H1 (cell line): ENCODE results near the gene NAT10. TPM values are rescaled to one million over a fixed set of nuclear protein-coding genes. Genes with fewer than 3 reads are reported as not detected.
A peak's percentile ranks its signal among the peaks of the same experiment; 100 is the strongest.

Source experiments
- CTCF ChIA-PET: fragments of 300-600 bp; sonication (Branson Sonifier 250); formaldehyde crosslinking; loops from one replicate; lab custom pipeline; 2021; ENCODE audit not compliant: partially characterized antibody; lab: Charles Lee
- POLR2A ChIA-PET: fragments of 300-600 bp; sonication (Branson Sonifier 250); formaldehyde crosslinking; loops from one replicate; lab custom pipeline; 2021; ENCODE audit warnings: inconsistent platforms; ENCODE audit not compliant: partially characterized antibody; lab: Charles Lee
- DNase-seq, 2 experiments: peaks; one replicate each; pipeline versions ENCODE4 v3.0.0 to v3.0.0-alpha.2; 2010 to 2022; ENCODE audit warnings: low spot score in 2 of 2, low read depth in 1 of 2, mixed read lengths in 1 of 2
- FAIRE-seq: peaks from 2 replicates; lab custom pipeline; 2011; peaks lifted over from hg19 to GRCh38; lab: Jason Lieb, UNC
- H2AFZ ChIP-seq: 2 replicates; pipeline ENCODE4 v1.8.1; 2012; ENCODE audit warnings: low read length, inconsistent platforms
- H2AK5ac ChIP-seq: 2 replicates; pipeline ENCODE4 v1.6.1; 2013; ENCODE audit warnings: low read depth, low read length
- H2BK120ac ChIP-seq: replicated peaks from 2 replicates; pipeline ENCODE3; 2013; ENCODE audit warnings: low read depth, low read length, inconsistent platforms
- H2BK12ac ChIP-seq: 2 replicates; pipeline ENCODE4 v1.6.1; 2013; ENCODE audit warnings: low read depth, low read length
- H2BK15ac ChIP-seq: 2 replicates; pipeline ENCODE4 v1.6.1; 2013; ENCODE audit warnings: low read length
- H2BK20ac ChIP-seq: 2 replicates; pipeline ENCODE4 v1.6.1; 2013; ENCODE audit warnings: low read length
- H2BK5ac ChIP-seq: 2 replicates; pipeline ENCODE4 v1.6.1; 2013; ENCODE audit warnings: low read depth, low read length
- H3K14ac ChIP-seq: 2 replicates; pipeline ENCODE4 v1.6.1; 2013; ENCODE audit warnings: inconsistent platforms; ENCODE audit not compliant: insufficient read length
- H3K18ac ChIP-seq: 2 replicates; pipeline ENCODE4 v1.6.1; 2013; ENCODE audit warnings: low read length; ENCODE audit errors: extremely low read depth
- H3K23ac ChIP-seq: 2 replicates; pipeline ENCODE4 v1.6.1; 2013; ENCODE audit warnings: inconsistent platforms; ENCODE audit not compliant: insufficient read length
- H3K23me2 ChIP-seq: 2 replicates; pipeline ENCODE4 v1.6.1; 2013; ENCODE audit warnings: low read depth, low read length
- H3K27ac ChIP-seq: 2 replicates; pipeline ENCODE4 v1.6.1; 2011; ENCODE audit warnings: low read depth, low read length, inconsistent platforms
- H3K27me3 ChIP-seq, 4 experiments: replicated peaks in 1 of 4; 1 replicate in 1 of 4; 2 replicates in 3 of 4; pipeline versions ENCODE4 v1.6.1 to v1.8.1; 2011 to 2013; ENCODE audit warnings: low read length in 3 of 4, mild to moderate bottlenecking in 3 of 4, inconsistent platforms in 2 of 4, mixed read lengths in 2 of 4, moderate library complexity in 1 of 4; ENCODE audit not compliant: control insufficient read depth in 3 of 4, insufficient read depth in 3 of 4; ENCODE audit errors: extremely low read depth in 1 of 4
- H3K36me3 ChIP-seq, 4 experiments: 2 replicates each; pipeline versions ENCODE4 v1.6.1 to v1.8.1; 2011 to 2013; ENCODE audit warnings: mild to moderate bottlenecking in 4 of 4, low read length in 3 of 4, moderate library complexity in 2 of 4, control low read depth in 1 of 4, inconsistent platforms in 1 of 4; ENCODE audit not compliant: insufficient read depth in 4 of 4, control insufficient read depth in 2 of 4
- H3K4ac ChIP-seq: replicated peaks from 2 replicates; pipeline ENCODE3; 2013; ENCODE audit warnings: low read length, low read depth, mixed read lengths, inconsistent platforms; ENCODE audit not compliant: insufficient read length
- H3K4me1 ChIP-seq, 4 experiments: replicated peaks in 1 of 4; 1 replicate in 1 of 4; 2 replicates in 3 of 4; pipeline versions ENCODE4 v1.6.1 to v1.8.1; 2011 to 2013; ENCODE audit warnings: low read length in 3 of 4, inconsistent platforms in 2 of 4, mixed read lengths in 1 of 4; ENCODE audit not compliant: insufficient read depth in 4 of 4, control insufficient read depth in 3 of 4
- H3K4me2 ChIP-seq, 2 experiments: 2 replicates each; pipeline versions ENCODE4 v1.6.1 to v1.8.1; 2011 to 2013; ENCODE audit warnings: low read depth in 2 of 2, low read length in 2 of 2, control low read depth in 1 of 2, inconsistent platforms in 1 of 2, mild to moderate bottlenecking in 1 of 2; ENCODE audit not compliant: insufficient read depth in 1 of 2
- H3K4me3 ChIP-seq, 4 experiments: fragments of 200-600, 300-600 bp in 1 of 4; sonication (generic), shearing (Covaris generic), sonication (Bioruptor Twin) in 1 of 4; 2 replicates each; pipeline versions ENCODE4 v1.5.1 to v1.8.1; 2011 to 2016; ENCODE audit warnings: low read length in 4 of 4, low read depth in 3 of 4, control low read depth in 2 of 4, inconsistent platforms in 2 of 4, mild to moderate bottlenecking in 2 of 4, mixed read lengths in 1 of 4, moderate library complexity in 1 of 4; ENCODE audit not compliant: insufficient read depth in 2 of 4; ENCODE audit errors: extremely low read depth in 1 of 4
- H3K56ac ChIP-seq: replicated peaks from 2 replicates; pipeline ENCODE3; 2013; ENCODE audit warnings: low read depth, mild to moderate bottlenecking, mixed read lengths, low read length, inconsistent platforms; ENCODE audit not compliant: insufficient read length
- H3K79me1 ChIP-seq: 2 replicates; pipeline ENCODE4 v1.6.1; 2013; ENCODE audit warnings: low read depth, low read length, control low read depth
- H3K79me2 ChIP-seq, 2 experiments: 2 replicates each; pipeline versions ENCODE4 v1.6.1 to v1.8.1; 2012 to 2013; ENCODE audit warnings: low read length in 2 of 2, mild to moderate bottlenecking in 2 of 2, inconsistent platforms in 1 of 2; ENCODE audit not compliant: insufficient read depth in 2 of 2, control insufficient read depth in 1 of 2
- H3K9ac ChIP-seq, 4 experiments: replicated peaks in 1 of 4; 1 replicate in 1 of 4; 2 replicates in 3 of 4; pipeline versions ENCODE4 v1.6.1 to v1.8.1; 2011 to 2013; ENCODE audit warnings: low read depth in 3 of 4, low read length in 3 of 4, control low read depth in 2 of 4, mild to moderate bottlenecking in 2 of 4, moderate library complexity in 2 of 4, inconsistent platforms in 1 of 4; ENCODE audit errors: extremely low read depth in 1 of 4
- H3K9me3 ChIP-seq, 2 experiments: 2 replicates each; pipeline versions ENCODE4 v1.6.1 to v1.8.1; 2012 to 2013; ENCODE audit warnings: mild to moderate bottlenecking in 2 of 2, moderate library complexity in 2 of 2, control low read depth in 1 of 2, inconsistent platforms in 1 of 2, low read depth in 1 of 2, low read length in 1 of 2, mixed read lengths in 1 of 2; ENCODE audit not compliant: insufficient read depth in 2 of 2
- H4K20me1 ChIP-seq, 2 experiments: replicated peaks in 1 of 2; 2 replicates each; pipeline versions ENCODE3 to v1.8.1; 2011 to 2013; ENCODE audit warnings: inconsistent platforms in 2 of 2, low read length in 2 of 2, mild to moderate bottlenecking in 1 of 2; ENCODE audit not compliant: insufficient read depth in 2 of 2, control insufficient read depth in 1 of 2
- H4K5ac ChIP-seq: 2 replicates; pipeline ENCODE4 v1.6.1; 2013; ENCODE audit warnings: low read length, low read depth, mixed read lengths, inconsistent platforms; ENCODE audit not compliant: insufficient read length
- H4K8ac ChIP-seq: 2 replicates; pipeline ENCODE4 v1.8.0; 2013; ENCODE audit warnings: mild to moderate bottlenecking, moderate library complexity, low read length, inconsistent platforms; ENCODE audit not compliant: insufficient read depth; ENCODE audit errors: extremely low read depth
- H4K91ac ChIP-seq: replicated peaks from 2 replicates; pipeline ENCODE3; 2013; ENCODE audit warnings: low read length, mixed read lengths, inconsistent platforms; ENCODE audit not compliant: insufficient read length
- ATF3 ChIP-seq: IDR thresholded peaks from 2 replicates; pipeline ENCODE4 v1.6.1; 2011; ENCODE audit warnings: low read depth, mild to moderate bottlenecking, low read length; ENCODE audit not compliant: insufficient read depth
- CHD2 ChIP-seq: IDR thresholded peaks from 2 replicates; pipeline ENCODE4 v1.6.1; 2012; ENCODE audit warnings: low read length, improper control_type of control experiment
- CREB1 ChIP-seq: IDR thresholded peaks from 2 replicates; pipeline ENCODE4 v1.6.1; 2012; ENCODE audit warnings: inconsistent platforms
- EGR1 ChIP-seq: IDR thresholded peaks from 2 replicates; pipeline ENCODE4 v1.6.1; 2011; ENCODE audit warnings: low read depth, low read length, borderline replicate concordance
- JUN ChIP-seq: IDR thresholded peaks from 2 replicates; pipeline ENCODE4 v1.6.1; 2011; ENCODE audit warnings: low read depth, mild to moderate bottlenecking, improper control_type of control experiment, low read length
- KDM5A ChIP-seq: fragments of 200-600 bp; IDR thresholded peaks from 2 replicates; pipeline ENCODE4 v1.7.1; 2012; ENCODE audit warnings: mild to moderate bottlenecking, low read length, inconsistent platforms, mixed read lengths
- RXRA ChIP-seq: IDR thresholded peaks from 2 replicates; pipeline ENCODE4 v1.6.1; 2011; ENCODE audit warnings: low read depth, mild to moderate bottlenecking, low read length, moderate library complexity; ENCODE audit not compliant: insufficient read depth
- SRF ChIP-seq: IDR thresholded peaks from 2 replicates; pipeline ENCODE4 v1.6.1; 2011; ENCODE audit warnings: mild to moderate bottlenecking, low read depth, low read length, moderate library complexity
- WGBS, 2 experiments: shearing (Covaris generic) in 1 of 2; methylation state at CpG; one replicate each; pipeline versions ENCODE4 v1.1.6 to v1.1.7; 2013 to 2015; ENCODE audit warnings: low lambda C conversion rate in 2 of 2, mixed read lengths in 2 of 2, inconsistent platforms in 1 of 2, low coverage in 1 of 2, missing lambda C conversion rate in 1 of 2; ENCODE audit not compliant: insufficient replicate concordance in 2 of 2, insufficient coverage in 1 of 2, insufficient read length in 1 of 2; ENCODE audit errors: extremely low coverage in 1 of 2, missing lambda C conversion rate in 1 of 2; 5-methylcytosine and 5-hydroxymethylcytosine counted together
- polyA plus RNA-seq, 7 experiments: library from polyadenylated mRNA; depleted of rRNA in 3 of 7; stranded (reverse) in 5 of 7; unstranded in 2 of 7; fragments of >200 nt in 5 of 7; fragments of 200-250 nt in 2 of 7; gene quantifications; 1 replicate in 5 of 7; 2 replicates in 1 of 7; 4 replicates in 1 of 7; pipeline versions ENCODE4 v1.2.1 to v1.2.3, GENCODE V29; 2011 to 2013; ENCODE audit warnings: missing spikeins in 2 of 7, mixed read lengths in 2 of 7
- total RNA-seq: library from RNA; stranded (reverse); fragmentation: NEBNext Ultra II Directional; extraction: Animal tissue kit (Norgen Biotek cat#: 25700); gene quantifications from 2 replicates; pipeline ENCODE4 v1.2.1, GENCODE V29; 2021

The NAT10 gene
- total and polyA plus RNA-seq, 2 of the 8 experiments (the other 6 are each of a cell fraction or from before 2014, with no cell fraction given): 66.3 to 89.6 TPM

GRCh38 chr11:34104680-34105078 lies 750 bp upstream of the NAT10 start:
- Histone ChIP-seq H3K9ac (peak overlapping the region; percentile 43 to 97 (median 96); a peak in 6 of 7 replicates), H2BK5ac (no peak overlapping the region; the same call in 1 of the 2 replicates), H2AK5ac (no peak overlapping the region), H4K5ac (no peak overlapping the region), H3K9me3 (no peaks in the 10 kb centered on the region), H3K4me3 (peak overlapping the region; percentile 71 to 95 (median 91)), H3K79me1 (0 out of 2 replicates have a peak, but pooled peaks cover 2% of the 10 kb centered on the region), H2AFZ (no peak overlapping the region), H3K36me3 (peaks cover 12 to 29% (median 26%) of the 10 kb centered on the region in 4 experiments), H4K8ac (no peak overlapping the region), H3K4me1 (peaks cover 0 to 2% (median 0%) of the 10 kb centered on the region in 4 experiments; a peak in 1 of 7 replicates), H3K27ac (peak overlapping the region; percentile 95), H3K79me2 (peaks cover 7 to 31% of the 10 kb centered on the region in 2 experiments), H2BK20ac (no peak overlapping the region), H3K14ac (no peak overlapping the region), H3K23ac (no peak overlapping the region), H3K4ac (no peak overlapping the region), H3K18ac (no peak overlapping the region), H3K27me3 (no peaks in the 10 kb centered on the region), H2BK120ac (no peak overlapping the region), H3K56ac (no peak overlapping the region), H3K4me2 (peak overlapping the region; percentile 83 to 86), H3K23me2 (peaks cover 9% of the 10 kb centered on the region), H2BK12ac (no peak overlapping the region), H4K91ac (no peak overlapping the region), H4K20me1 (no peaks in the 10 kb centered on the region), H2BK15ac (no peak overlapping the region)
- no peak for FAIRE-seq
- POLR2A ChIA-PET: interaction anchor here (0.6 to 6.1 kb wide), 25 partner anchors 9 to 355 kb away, joined by 3 to 81 read pairs (median 4); partner anchors contain the start of gene CAPRIN1
- WGBS, 2 experiments: 27% methylated on average over 6 of the region's 6 CpGs; no CpG with 5 or more reads in 1 of the 2 experiments
- DNase-seq: no peak
- CTCF ChIA-PET: no interaction called here
- TF ChIP-seq JUN (no peak), CHD2 (no peak), EGR1 (no peak), CREB1 (no peak), KDM5A (no peak), SRF (no peak), RXRA (no peak), ATF3 (no peak)
